Type B pancreatic cell (in vitro differentiated cells): ENCODE data around the gene DDX1. TPM values are rescaled to one million over a fixed set of nuclear protein-coding genes. Genes with fewer than 3 reads are reported as not detected.

Experiments
- DNase-seq: peaks from one replicate; pipeline ENCODE4 v3.0.0; 2021; ENCODE audit warnings: mixed read lengths; ENCODE audit not compliant: unreplicated experiment; ENCODE audit errors: extremely low spot score
- H3K27ac Mint-ChIP-seq: 2 replicates; pipeline ENCODE4 v1.8.0; 2021; ENCODE audit warnings: mild to moderate bottlenecking, mixed read lengths
- H3K27me3 Mint-ChIP-seq: 2 replicates; pipeline ENCODE4 v1.8.0; 2021; ENCODE audit warnings: mixed read lengths
- H3K36me3 Mint-ChIP-seq: 2 replicates; pipeline ENCODE4 v1.8.0; 2021; ENCODE audit warnings: mixed read lengths
- H3K4me1 Mint-ChIP-seq: one replicate; pipeline ENCODE4 v1.8.0; 2021; ENCODE audit warnings: mixed read lengths; ENCODE audit not compliant: unreplicated experiment
- H3K4me3 Mint-ChIP-seq: 2 replicates; pipeline ENCODE4 v1.8.0; 2021; ENCODE audit warnings: mild to moderate bottlenecking, mixed read lengths
- H3K9me3 Mint-ChIP-seq: 2 replicates; pipeline ENCODE4 v1.8.0; 2021; ENCODE audit warnings: mixed read lengths
- total RNA-seq: library from RNA; stranded (reverse); gene quantifications from 2 replicates; pipeline ENCODE4 v1.2.1, GENCODE V29; 2021; ENCODE audit warnings: low replicate concordance
- TF ChIP-seq, protein P1 (sequence below): fragments of 200-600 bp; sonication (generic); conservative IDR thresholded peaks from 2 replicates; pipeline ENCODE4 v1.5.0; 2021; ENCODE audit warnings: antibody characterized with exemption, mild to moderate bottlenecking

Gene DDX1
- total RNA-seq, 1 donor from 2014 or later, result 111 TPM

DNA sequence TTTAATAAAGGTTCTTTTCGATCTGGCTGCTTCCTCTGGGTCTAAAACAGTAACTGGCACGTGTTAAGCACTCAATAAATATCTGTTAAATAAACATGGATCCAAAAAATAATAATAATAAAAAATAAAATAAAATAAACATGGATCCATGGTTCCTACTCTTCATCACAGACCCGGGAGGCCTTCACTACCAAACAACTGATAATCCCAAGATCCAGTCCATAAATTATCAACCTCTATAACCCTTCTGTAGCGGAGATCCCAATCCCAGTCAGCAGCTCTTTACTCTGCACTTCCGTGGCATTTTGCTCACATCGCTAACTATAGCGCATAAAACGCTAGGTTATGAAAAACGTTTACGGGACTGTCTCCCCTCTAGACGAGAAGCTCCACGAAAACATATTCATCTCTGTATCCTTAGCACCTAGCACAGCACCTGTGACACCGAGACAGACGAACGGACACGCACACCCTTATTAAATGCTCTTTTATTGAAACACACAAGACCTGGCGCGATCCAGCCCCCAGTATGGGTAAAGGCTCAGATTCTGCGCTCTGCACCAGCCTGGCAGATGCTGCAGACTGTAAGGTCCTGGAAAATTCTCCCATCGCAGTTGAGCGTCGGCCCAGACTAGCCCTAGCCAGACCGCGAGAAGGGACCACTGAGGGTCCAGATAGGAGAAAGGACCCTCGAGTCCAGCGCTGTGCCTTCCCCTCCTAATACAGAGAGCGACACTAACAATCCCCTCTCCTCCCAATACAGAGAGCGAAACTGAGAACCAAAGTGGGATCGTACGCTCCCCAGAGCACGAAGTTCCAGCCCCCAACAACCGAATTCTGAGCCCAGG lies 31.3 kb upstream of the DDX1 start:
- no peaks in the 10 kb centered on the region for H3K27me3 Mint-ChIP-seq
- TF ChIP-seq, protein P1, sequence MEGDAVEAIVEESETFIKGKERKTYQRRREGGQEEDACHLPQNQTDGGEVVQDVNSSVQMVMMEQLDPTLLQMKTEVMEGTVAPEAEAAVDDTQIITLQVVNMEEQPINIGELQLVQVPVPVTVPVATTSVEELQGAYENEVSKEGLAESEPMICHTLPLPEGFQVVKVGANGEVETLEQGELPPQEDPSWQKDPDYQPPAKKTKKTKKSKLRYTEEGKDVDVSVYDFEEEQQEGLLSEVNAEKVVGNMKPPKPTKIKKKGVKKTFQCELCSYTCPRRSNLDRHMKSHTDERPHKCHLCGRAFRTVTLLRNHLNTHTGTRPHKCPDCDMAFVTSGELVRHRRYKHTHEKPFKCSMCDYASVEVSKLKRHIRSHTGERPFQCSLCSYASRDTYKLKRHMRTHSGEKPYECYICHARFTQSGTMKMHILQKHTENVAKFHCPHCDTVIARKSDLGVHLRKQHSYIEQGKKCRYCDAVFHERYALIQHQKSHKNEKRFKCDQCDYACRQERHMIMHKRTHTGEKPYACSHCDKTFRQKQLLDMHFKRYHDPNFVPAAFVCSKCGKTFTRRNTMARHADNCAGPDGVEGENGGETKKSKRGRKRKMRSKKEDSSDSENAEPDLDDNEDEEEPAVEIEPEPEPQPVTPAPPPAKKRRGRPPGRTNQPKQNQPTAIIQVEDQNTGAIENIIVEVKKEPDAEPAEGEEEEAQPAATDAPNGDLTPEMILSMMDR, result no peak
- H3K4me3 Mint-ChIP-seq, result peak overlapping the region; percentile 100
- peaks cover 3% of the 10 kb centered on the region for H3K36me3 Mint-ChIP-seq
- no peak for DNase-seq
- H3K27ac Mint-ChIP-seq, result peak overlapping the region; percentile 90
- peaks cover 41% of the 10 kb centered on the region for H3K4me1 Mint-ChIP-seq
- no peaks in the 10 kb centered on the region for H3K9me3 Mint-ChIP-seq

DNA sequence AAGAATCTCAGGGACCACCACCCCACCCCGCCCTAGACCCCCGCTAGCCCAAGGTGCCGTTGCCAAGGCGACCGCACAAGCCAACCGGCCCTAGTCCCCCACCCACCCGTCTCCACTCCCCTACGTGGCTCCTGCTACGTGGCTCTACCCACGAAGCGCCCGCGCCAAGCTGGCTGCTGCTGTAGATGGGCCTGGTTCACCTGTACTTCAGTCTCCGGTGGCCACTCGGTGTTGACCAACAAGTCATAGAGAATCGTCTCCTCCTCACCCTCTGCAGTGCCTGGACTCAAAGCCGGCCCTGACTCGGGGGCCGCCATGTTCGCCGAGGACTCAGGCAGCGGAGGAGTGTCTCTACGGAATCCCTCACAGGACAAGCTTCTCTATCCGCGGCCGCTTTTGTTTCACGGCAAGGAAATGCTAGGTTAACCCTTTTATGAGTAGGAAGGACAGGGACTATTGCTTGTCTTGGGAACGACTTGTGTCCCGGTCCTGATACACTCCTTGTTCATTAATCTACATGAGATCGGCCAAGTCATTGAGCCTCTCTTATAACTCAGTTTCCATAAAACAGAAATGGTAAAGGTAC lies 30.6 kb upstream of the DDX1 start, which contains the start of gene NBAS:
TSS of gene NBAS (minus strand) at position 347 of the 586 bp plus-strand sequence. CDS start at position 317, 30 bp downstream.
- H3K4me3 Mint-ChIP-seq, result peak within 1 kb of the TSS; percentile 100

DNA sequence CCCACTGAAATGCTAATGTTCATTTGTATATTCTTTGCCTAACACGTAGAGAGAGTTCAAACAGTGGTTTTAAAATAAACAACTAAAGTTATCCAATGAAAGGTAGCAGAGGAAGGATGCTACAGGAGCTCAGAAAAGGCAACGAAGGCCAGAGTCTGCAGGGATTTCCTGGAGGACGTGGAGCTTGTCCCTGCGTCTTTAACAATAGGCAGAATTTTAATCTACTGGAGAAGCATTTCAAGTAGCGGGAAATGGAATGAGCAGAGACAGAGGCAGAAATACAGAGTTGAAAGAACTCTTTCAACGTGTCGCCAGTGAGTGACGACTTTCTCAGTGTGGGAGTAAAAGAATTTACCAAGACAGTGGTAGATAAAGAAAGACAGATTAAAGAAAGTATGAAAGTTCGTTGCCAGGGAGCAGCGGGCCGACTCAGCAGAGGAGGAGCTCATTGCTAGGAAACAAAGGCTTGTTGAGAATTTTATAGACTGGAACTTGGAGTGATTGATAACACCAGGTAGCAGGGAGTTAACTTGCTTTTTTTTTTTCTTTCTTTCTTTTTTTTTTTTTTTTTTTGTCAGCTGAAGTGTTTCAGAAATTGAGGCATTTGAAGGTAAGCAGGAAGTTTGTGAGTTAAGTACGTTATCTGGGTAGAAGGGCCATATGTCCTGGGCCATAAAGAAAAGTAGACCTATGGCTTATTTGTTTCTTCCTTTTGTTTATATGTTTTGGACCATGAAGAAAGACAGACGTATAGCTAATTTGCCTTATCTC lies 29.9 kb upstream of the DDX1 start:
- H3K4me1 Mint-ChIP-seq, result peaks cover 41% of the 10 kb centered on the region

More for the DNA sequence above, 30.6 kb upstream of the DDX1 start, which contains the start of gene NBAS:
- Mint-ChIP-seq H3K4me1 (peaks cover 41% of the 10 kb centered on the region), H3K9me3 (no peaks in the 10 kb centered on the region), H3K36me3 (peaks cover under 1% of the 10 kb centered on the region), H3K27ac (peak within 1 kb of the TSS; percentile 90), H3K27me3 (no peaks in the 10 kb centered on the region)
- TF ChIP-seq, protein P1, result no peak
- DNase-seq, result peak; percentile 83

DNA sequence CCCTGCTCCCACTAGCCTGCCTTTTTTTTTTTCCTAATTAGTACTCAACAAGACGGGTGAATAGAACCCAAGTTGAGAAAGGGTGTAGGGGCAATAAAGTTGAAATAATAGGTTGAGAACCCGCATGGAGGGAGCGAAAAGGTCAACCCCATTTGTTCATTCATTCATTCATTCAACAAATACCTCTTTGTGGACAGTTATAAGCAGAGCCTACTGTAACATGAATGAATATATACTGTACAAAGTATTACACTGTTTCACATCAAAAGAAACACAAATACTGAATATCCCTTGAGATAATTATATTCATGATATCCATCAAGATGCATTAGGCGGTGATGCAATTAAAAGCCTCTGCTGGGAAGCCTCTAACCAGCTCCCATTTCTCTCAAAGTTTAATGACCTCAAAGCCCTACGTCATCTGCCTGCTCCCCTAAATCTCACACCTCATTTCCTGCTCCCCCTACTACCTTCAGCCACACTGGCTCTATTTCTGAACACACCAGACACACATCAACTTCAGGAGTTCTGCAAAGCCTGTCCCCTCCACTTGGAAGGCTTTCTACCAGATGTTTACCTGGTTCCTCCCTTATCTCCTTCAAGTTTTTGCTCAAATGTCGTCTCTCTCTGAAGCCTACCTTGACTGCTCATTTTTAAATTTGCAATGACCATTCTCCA lies 29.2 kb upstream of the DDX1 start:
- Mint-ChIP-seq H3K9me3 (no peaks in the 10 kb centered on the region), H3K4me1 (peaks cover 41% of the 10 kb centered on the region), H3K4me3 (peak overlapping the region; percentile 100), H3K36me3 (no peaks in the 10 kb centered on the region), H3K27me3 (no peaks in the 10 kb centered on the region), H3K27ac (peak overlapping the region; percentile 90)
- DNase-seq, result no peak
- TF ChIP-seq, protein P1, result no peak

More for the DNA sequence above, 29.9 kb upstream of the DDX1 start:
- no peaks in the 10 kb centered on the region for H3K27me3 Mint-ChIP-seq
- H3K9me3 Mint-ChIP-seq, result no peaks in the 10 kb centered on the region
- TF ChIP-seq, protein P1, result no peak
- peak overlapping the region; percentile 100 for H3K4me3 Mint-ChIP-seq
- DNase-seq, result no peak
- peak overlapping the region; percentile 90 for H3K27ac Mint-ChIP-seq
- H3K36me3 Mint-ChIP-seq, result no peaks in the 10 kb centered on the region
